Stimulated activated CD8-positive, alpha-beta memory T cell treated with anti-CD3 and anti-CD28 coated beads, Interleukin-15, amount 100 ng/mL, for 48 hours (primary cell): ENCODE measurements around the gene EMP2.
"Not testable (repeated sequence)": the region's sequence is repeated elsewhere in the genome, so short reads cannot be mapped to it uniquely, and the experiment has no call there.

Experiments used
- DNase-seq, 2 donors: peaks; one replicate each; pipeline ENCODE4 v3.0.0-alpha.2; 2020; ENCODE audit warnings: low read depth in 2 of 2

EMP2 gene

GRCh38 chr16:10578474-10579316 is 1.7 kb downstream of the EMP2 start:
- no peak for DNase-seq

- DNase-seq: no peak
These were observed 2.8 kb downstream of the EMP2 start for GRCh38 chr16:10577305-10578202.

GRCh38 chr16:10576390-10577304 is 3.8 kb downstream of the EMP2 start:
- no peak for DNase-seq

DNA sequence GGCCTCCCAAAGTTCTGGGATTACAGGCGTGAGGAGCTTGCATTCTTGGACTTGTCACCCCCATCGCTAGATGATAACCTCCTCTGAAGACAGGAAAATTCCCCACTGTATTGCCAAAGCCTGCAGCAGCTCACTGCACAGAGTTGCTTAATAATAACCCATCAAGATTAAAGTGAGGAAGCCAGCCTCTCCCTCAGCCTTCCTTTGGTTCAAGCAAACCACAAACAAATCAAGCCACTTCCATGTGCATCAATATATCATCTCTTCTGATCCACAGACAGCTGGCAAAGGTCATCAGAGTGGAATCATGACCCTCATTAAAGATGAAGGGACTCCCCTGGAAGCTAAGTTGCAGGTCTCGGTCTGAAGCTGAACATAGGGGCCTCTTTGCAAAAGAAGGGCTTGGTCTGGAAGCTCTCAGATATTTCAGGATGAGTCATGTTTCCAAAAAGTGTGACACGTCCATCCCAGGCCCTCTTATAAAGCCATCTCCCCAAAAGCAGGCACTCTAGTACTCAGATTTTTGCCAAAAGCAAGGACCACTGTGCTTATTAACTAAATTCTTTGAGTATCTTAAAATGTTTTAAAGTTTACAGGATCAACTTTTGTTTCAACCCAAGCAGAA is 4.8 kb downstream of the EMP2 start:
- no peak for DNase-seq

DNA sequence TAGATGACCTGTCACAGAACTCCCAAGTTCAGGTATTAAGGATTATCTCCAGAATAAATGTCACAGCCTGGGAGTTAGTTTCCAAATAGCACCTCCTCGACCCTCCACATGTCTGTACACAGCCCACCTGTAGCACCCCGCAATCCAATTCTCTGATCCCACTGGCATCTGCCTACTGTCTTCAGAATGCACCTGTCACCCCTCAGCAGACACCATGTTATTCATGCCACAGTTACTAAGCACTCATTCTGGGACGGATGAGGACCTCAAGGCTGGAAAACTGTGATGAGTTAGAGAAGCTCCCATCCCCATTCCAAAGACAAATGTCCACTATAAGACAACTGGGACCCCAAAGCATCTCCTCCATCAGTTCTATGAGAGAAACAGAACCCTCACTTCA is 7.8 kb downstream of the EMP2 start:
- DNase-seq: no peak

DNA sequence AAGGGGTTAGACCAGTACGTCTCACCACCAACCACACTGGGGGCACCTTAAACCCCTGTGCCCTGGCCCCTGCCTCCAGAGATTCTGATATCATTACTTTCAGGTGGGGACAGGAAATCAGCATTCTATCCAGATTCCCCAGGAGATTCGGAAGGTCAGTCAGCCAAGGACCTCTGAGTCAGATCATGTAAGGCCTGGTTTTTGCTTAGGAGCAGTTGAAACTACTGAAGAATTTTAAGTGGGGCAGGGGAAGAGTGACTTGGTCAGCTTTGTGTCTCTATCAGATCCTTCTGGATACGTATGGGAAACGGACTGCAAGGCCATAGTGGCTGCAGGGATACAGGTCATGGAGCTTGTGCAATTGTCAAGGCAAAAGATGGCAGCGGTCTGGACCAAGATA is 9.0 kb downstream of the EMP2 start:
- DNase-seq: no peak

- DNase-seq: no peak
These were observed 10.8 kb downstream of the EMP2 start for GRCh38 chr16:10569621-10570020.

DNA sequence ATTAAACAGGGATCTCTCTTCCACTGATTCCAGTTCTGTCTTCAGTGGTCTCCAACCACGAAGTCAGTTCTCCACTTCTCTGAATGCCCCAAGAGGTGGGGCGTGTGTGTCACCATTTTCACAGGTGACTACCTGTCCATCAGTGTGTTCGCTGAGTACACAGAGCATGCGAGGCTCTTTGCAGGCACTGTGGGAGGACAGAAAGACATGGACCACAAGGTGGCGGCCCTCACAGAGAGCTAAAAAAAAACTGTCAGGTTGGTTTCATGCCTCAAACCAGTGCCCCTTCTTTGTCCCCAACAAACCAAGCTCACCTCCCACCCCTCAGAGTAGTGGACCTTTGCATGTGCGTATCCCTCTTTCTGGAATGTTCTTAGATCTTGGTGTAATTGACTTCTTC is 13.8 kb downstream of the EMP2 start:
- DNase-seq: no peak

DNA sequence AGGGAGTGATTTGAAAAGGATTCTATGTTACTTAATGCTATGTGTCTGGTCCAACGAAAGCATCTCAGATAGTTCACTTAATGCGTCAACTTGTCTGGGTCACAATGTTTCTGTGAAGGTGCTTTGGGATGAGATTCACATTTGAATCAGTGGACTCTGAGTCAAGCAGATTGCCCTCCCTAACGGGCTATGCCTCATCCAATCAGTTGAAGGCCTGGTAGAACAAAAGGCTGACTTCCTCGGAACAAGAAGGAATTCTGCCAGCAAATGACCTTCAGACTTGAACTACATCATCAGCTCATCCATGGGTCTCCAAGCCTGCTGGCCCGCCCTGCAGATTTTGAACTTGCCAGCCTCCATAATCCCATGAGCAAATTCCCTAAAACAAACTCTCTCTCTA is 15.2 kb downstream of the EMP2 start:
- DNase-seq: no peak

DNA sequence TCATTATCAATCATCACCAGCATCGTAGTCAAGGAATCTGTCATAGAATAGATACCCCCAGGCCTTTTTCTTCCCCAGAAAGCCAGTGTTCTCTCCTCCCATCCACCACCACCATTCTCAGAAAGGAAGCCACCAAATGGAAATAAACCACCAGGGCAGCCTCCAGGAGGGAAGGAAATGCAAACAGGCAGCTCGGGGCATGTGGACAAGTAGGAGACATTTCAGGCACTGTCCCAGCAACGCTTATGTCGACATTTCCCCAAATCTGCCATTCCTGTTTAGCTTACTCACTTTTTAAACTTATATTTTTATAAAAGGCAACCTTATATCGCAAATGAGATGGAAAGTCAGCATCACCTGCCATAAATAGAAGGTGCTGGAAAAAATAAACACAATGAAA is 15.8 kb downstream of the EMP2 start:
- no peak for DNase-seq

DNA sequence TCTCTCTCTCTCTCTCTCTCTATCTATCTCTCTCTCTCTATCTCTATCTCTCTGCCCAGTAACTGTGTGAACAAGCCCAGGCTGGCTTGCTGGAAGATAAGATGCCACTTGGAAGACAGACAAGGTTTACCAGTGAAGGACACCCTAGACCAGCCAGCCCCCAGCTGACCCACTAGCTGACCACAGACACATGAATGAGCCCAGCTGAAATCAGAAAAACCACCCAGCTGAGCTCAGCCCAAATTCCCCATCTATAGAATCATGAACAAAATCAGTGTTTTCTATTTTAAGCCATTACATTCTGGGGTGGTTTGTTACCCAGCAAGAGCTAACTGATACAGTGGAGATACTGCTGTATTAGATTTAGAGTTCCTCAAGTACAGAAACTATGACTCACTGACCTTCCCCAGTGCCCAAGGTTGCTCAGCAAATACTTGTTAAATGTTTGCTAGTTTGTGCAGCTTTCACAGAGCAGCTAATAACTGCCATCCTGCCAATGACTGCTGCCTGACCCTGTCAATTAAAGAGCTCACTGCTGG is 18.0 kb downstream of the EMP2 start:
- DNase-seq: no peak

GRCh38 chr16:10561425-10561824 is 19.0 kb downstream of the EMP2 start:
- DNase-seq: no peak

GRCh38 chr16:10561001-10561400 is 19.4 kb downstream of the EMP2 start:
- DNase-seq: no peak

- DNase-seq: not testable (repeated sequence)
These were observed 20.6 kb downstream of the EMP2 start for GRCh38 chr16:10559792-10560191.

GRCh38 chr16:10558746-10559641 is 21.4 kb downstream of the EMP2 start:
- DNase-seq: no peak

DNA sequence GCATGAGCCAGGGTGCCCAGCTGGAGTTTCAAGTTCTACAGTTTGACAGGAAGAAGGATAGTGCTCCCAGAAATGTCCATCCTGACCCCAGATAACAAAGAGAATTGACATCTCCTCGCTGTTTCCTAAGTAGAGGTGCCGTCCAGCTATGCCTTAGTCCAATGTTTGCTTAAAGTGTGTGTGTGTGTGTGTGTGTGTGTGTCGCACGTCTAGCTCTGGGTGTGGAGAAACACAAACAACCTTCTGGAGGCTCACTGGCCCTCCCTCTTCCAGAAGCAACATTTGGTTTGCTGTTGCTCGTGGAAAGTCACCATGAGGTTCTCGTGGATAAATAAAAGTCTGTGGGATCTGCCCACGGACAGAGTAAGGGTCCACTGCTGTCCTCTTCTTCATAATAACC is 22.1 kb downstream of the EMP2 start:
- DNase-seq: no peak

DNA sequence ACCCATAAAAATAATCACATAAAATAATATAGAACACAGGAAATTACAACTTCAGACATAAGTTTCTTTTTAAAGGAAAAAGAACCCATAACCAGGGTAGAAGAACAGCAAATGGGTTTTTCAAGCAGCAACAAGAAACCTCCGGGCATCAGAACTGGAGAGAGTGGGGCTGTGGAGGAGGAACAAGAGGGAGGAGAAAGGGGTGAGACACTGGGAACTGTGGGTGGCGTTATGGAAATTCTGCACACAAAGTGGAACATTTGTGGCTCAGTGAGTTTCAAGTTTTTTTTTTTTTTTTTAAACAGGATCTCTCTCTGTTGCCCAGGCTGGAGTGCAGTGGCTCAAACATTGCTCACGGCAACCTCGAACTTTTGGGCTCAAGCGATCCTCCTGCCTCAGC is 22.6 kb downstream of the EMP2 start:
- DNase-seq: no peak

GRCh38 chr16:10556236-10556635 is 24.2 kb downstream of the EMP2 start:
- DNase-seq: no peak

- no peak for DNase-seq
These were observed 25.8 kb downstream of the EMP2 start for GRCh38 chr16:10554569-10554968.

GRCh38 chr16:10552998-10553491 is 27.4 kb downstream of the EMP2 start:
- peak; percentile 25 to 26 for DNase-seq
